GM19455 (cell line): Measurements from ENCODE around the gene KRTAP4-8.
"Not testable (repeated sequence)": the region's sequence is repeated elsewhere in the genome, so short reads cannot be mapped to it uniquely, and the experiment has no call there.

Experiments
- ATAC-seq: cut with Tn5 transposase; IDR thresholded peaks from one replicate; pipeline ENCODE4 v1.9.1; 2021; ENCODE audit not compliant: unreplicated experiment

Gene KRTAP4-8

GRCh38 chr17:41098042-41098441 lies at the start of gene KRTAP4-8:
KRTAP4-8 (minus strand) TSS chr17:41098142; CDS start chr17:41098084, 58 bp downstream.
- ATAC-seq: no peak

- no peak for ATAC-seq
Observed at GRCh38 chr17:41145261-41145660, 47.3 kb upstream of the KRTAP4-8 start.

GRCh38 chr17:41144846-41145245 lies 46.9 kb upstream of the KRTAP4-8 start:
- ATAC-seq: no peak

GRCh38 chr17:41141361-41141760 lies 43.4 kb upstream of the KRTAP4-8 start:
- ATAC-seq: no peak

- no peak for ATAC-seq
Observed at GRCh38 chr17:41140360-41141131, 42.6 kb upstream of the KRTAP4-8 start, which contains the start of gene KRTAP4-6. KRTAP4-6 (minus strand) TSS chr17:41140544; CDS start chr17:41140487, 57 bp downstream.

- ATAC-seq: not testable (repeated sequence)
Observed at GRCh38 chr17:41139865-41140264, 41.9 kb upstream of the KRTAP4-8 start.

GRCh38 chr17:41133880-41134735 lies 36.2 kb upstream of the KRTAP4-8 start:
- ATAC-seq: no peak

GRCh38 chr17:41131979-41132378 lies 34.0 kb upstream of the KRTAP4-8 start:
- no peak for ATAC-seq

- ATAC-seq: no peak
Observed at GRCh38 chr17:41127371-41127770, 29.4 kb upstream of the KRTAP4-8 start.

- ATAC-seq: no peak
Observed at GRCh38 chr17:41126412-41126811, 28.5 kb upstream of the KRTAP4-8 start.

GRCh38 chr17:41125064-41125463 lies 27.1 kb upstream of the KRTAP4-8 start:
- ATAC-seq: no peak

- ATAC-seq: not testable (repeated sequence)
Observed at GRCh38 chr17:41123991-41124371, 26.0 kb upstream of the KRTAP4-8 start, which contains the start of gene KRTAP4-12. KRTAP4-12 (minus strand) TSS chr17:41124182; CDS start chr17:41124122, 60 bp downstream.

- ATAC-seq: not testable (repeated sequence)
Observed at GRCh38 chr17:41123292-41123990, 25.5 kb upstream of the KRTAP4-8 start.

GRCh38 chr17:41121742-41122141 lies 23.8 kb upstream of the KRTAP4-8 start:
- ATAC-seq: no peak

- not testable (repeated sequence) for ATAC-seq
Observed at GRCh38 chr17:41119696-41120690, 22.1 kb upstream of the KRTAP4-8 start.

- ATAC-seq: no peak
Observed at GRCh38 chr17:41118721-41119120, 20.8 kb upstream of the KRTAP4-8 start.

- not testable (repeated sequence) for ATAC-seq
Observed at GRCh38 chr17:41117846-41118386, 20.0 kb upstream of the KRTAP4-8 start, which contains the start of gene KRTAP4-11. KRTAP4-11 (minus strand) TSS chr17:41118373; CDS start chr17:41118315, 58 bp downstream.

- no peak for ATAC-seq
Observed at GRCh38 chr17:41116297-41116696, 18.4 kb upstream of the KRTAP4-8 start.

- no peak for ATAC-seq
Observed at GRCh38 chr17:41111151-41111885, 13.4 kb upstream of the KRTAP4-8 start.
